GM19463 (cell line): ENCODE data around the gene PRSS53.
"Not testable (repeated sequence)": the region's sequence is repeated elsewhere in the genome, so short reads cannot be mapped to it uniquely, and the experiment has no call there.

Experiments
- ATAC-seq: cut with Tn5 transposase; IDR thresholded peaks from one replicate; pipeline ENCODE4 v1.9.1; 2021; ENCODE audit warnings: mild to moderate bottlenecking, moderate library complexity; ENCODE audit not compliant: unreplicated experiment

The PRSS53 gene

GRCh38 chr16:31118223-31119155 lies 29.7 kb upstream of the PRSS53 start:
- no peak for ATAC-seq

- peak; percentile 82 for ATAC-seq
Measured at GRCh38 chr16:31117384-31118222, 28.9 kb upstream of the PRSS53 start, which contains the start of gene KAT8. KAT8 (plus strand) TSS chr16:31117664; CDS start chr16:31117682, 18 bp downstream.

- no peak for ATAC-seq
Measured at GRCh38 chr16:31114468-31114867, 25.7 kb upstream of the PRSS53 start.

GRCh38 chr16:31113121-31114120 lies 24.7 kb upstream of the PRSS53 start:
- ATAC-seq = no peak

GRCh38 chr16:31112711-31113110 lies 24.0 kb upstream of the PRSS53 start:
- no peak for ATAC-seq

- no peak for ATAC-seq
Measured at GRCh38 chr16:31111881-31112466, 23.2 kb upstream of the PRSS53 start.

GRCh38 chr16:31110106-31111034 lies 21.6 kb upstream of the PRSS53 start:
- ATAC-seq = no peak

GRCh38 chr16:31109622-31110021 lies 20.9 kb upstream of the PRSS53 start:
- ATAC-seq = no peak

- ATAC-seq = no peak
Measured at GRCh38 chr16:31108794-31109558, 20.2 kb upstream of the PRSS53 start.

GRCh38 chr16:31108035-31108793 lies 19.5 kb upstream of the PRSS53 start, which contains the start of gene BCKDK:
BCKDK (plus strand) TSS chr16:31108386; CDS start chr16:31109224, 838 bp downstream.
- ATAC-seq = peak; percentile 80

- peak; percentile 61 for ATAC-seq
Measured at GRCh38 chr16:31107465-31107867, 18.7 kb upstream of the PRSS53 start.

GRCh38 chr16:31106509-31107464 lies 18.0 kb upstream of the PRSS53 start:
- no peak for ATAC-seq

GRCh38 chr16:31105677-31106213 lies 17.0 kb upstream of the PRSS53 start:
- ATAC-seq = no peak

- not testable (repeated sequence) for ATAC-seq
Measured at GRCh38 chr16:31100876-31101641, 12.3 kb upstream of the PRSS53 start.
